NCI-H2171 treated with DMSO at 0.1 percent for 48 hours (cell line): Measurements from ENCODE around the gene ARHGAP10.

Experiments used
- DNase-seq: peaks from one replicate; lab custom pipeline; 2025; lab: John Stamatoyannopoulos, UW

ARHGAP10 gene

DNA sequence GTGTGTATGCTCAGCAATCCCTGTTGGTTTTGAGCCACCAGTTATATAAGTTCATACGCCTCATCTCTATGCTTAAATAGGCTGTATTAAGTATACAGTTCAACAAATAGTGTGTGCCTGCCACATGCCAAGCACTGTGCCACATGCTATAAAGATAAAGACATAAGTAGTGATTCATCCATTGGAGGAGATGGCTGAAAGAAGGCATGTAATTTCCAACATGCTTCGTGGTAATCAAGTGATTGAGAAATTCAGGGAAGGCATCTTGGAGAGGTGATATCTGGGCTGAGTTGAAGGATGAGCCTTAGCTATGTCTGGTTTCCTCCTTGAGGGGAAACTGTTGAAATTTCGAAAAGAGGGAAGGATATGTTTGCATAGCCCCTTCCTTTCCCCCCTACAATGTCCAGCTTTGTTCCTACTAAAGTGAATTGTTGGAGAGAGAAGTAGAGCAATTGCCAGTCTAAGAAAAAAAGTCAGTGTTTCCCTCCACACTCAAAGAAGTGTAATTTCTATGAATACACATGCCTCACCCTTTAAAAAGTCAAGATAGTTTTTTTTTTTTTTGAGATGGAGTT lies 96.5 kb downstream of the ARHGAP10 start:
- no peak for DNase-seq

DNA sequence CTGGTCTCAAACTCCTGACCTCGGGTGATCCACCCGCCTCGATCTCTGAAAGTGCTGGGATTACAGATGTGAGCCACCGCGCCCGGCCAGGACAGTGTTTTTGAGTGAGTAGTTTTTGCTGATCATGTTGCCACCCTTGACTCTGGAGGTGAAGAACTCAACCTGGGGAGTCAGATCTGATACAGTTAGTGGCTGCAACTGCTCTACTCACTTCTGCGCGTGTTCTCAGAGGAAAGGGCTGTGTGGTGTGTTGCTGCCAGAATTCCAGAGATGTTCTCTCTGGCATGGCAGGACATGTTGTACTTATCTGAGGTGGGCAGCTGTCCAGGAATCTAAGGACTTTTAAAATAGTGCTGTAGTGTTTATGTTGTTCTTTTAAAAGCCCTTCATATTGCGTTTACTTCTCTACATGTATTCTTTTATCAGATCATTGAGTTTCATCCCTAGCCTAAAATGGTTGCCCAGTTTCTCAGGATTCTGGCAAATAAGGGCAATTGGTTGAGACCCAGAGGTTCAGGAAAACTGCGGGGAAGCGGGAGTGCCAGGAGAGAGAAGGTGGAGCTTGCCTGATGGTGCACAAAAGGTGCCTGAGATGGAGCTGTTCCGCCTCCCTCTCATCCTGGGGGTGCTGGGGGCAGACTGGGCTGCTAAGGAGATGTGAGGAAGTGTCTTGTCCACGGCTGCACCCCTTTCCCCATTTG lies 97.7 kb downstream of the ARHGAP10 start:
- DNase-seq, result no peak

DNA sequence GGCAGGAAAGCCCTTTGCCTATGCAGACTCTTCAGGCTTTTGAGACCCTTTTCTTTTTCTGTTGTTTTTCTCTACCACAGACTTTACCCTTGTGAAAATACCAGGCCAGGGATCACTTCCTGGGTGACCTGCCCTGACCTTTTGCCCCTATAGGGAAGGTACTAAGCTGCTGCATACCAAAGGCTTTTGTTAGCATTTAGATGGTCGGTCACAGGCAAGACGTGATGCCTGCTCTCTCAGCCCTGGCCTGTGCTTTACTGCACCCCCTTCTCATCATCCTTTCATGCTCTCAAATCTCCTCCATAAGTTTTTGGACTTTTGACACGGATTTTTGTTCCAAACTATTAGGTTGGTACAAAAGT lies 98.2 kb downstream of the ARHGAP10 start:
- DNase-seq, result no peak

DNA sequence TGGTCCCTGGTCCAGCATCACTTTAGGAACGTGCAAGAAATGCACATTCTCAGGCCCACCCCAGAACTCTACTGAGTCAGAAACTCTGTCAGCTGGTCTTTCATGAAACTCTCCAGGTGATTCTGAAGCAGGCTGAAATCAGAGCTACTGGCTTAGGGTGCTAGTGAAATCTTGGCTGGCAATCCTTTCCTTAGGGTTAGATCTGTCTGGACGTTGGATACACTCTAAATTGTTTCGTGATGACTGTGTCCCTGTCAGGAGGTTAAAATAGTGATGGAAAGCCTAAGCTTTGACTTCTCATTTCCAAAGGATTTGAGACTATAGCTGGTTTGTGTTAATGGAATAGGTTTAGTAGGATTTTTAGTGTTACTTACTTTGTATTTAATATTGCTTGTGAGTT lies 99.1 kb downstream of the ARHGAP10 start:
- DNase-seq, result no peak

DNA sequence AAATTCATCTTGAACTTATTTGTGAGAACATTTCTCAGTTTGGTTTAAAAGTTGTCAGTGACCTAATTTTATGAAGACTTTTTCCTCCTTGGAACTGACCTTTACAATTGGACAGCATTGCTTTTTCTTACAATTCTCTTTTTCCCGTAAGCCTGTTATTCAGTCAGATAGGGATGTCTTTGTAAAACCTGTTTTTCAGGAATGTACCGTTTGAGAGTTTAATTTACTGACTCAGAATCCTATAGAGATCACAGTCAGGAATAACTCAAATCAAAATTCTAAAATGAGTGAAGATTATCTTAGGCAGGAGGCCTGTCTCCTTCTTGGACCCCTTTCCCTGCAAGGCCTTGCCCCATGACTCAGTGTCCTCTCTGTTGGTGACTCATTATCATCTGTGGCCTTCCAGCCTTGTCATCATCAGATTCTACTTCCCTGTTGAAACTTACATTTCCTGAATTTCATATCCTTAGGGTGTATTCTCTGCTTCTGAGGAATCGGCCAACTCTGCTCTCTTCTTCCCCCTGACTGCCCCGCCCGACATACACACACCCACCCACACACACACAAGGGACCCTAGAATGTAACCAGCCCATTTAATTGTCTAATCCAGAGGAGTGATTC lies 99.8 kb downstream of the ARHGAP10 start:
- no peak for DNase-seq

DNA sequence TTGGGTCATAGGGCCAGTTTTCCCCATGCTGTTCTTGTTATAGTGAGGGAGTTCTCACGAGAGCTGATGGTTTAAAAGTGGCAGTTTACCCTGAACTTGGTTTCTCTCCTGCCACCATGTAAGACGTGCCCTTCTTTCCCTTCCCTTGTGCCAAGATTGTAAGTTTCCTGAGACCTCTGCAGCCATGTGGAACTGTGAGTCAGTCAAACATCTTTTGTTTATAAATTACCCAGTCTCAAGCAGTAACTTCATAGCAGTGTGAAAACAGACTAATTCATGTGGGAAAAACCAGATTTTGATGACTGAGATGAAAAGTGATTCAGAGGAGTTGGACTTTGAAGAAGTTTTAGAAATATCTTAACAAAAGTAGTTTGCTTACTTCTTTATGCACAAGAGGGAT lies 101.4 kb downstream of the ARHGAP10 start:
- DNase-seq, result no peak

DNA sequence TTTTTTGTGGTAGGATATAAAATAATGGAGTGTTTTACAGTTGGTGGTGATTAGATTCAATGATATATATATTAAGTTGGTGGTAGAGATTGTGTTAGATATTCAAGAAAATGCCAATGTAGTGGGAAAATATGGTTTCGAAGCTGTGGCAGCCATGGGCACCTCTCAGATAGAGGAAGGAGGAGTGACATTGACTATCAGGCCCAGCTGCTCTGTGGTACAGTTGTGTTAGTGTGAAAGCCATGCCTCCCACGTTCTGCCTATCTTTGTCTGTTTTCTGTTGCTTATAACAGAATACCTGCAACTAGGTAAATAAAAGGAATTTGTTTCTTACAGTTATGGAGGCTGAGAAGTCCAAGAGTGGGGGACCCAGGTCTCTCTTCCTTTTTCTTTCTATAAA lies 101.9 kb downstream of the ARHGAP10 start:
- DNase-seq, result no peak

DNA sequence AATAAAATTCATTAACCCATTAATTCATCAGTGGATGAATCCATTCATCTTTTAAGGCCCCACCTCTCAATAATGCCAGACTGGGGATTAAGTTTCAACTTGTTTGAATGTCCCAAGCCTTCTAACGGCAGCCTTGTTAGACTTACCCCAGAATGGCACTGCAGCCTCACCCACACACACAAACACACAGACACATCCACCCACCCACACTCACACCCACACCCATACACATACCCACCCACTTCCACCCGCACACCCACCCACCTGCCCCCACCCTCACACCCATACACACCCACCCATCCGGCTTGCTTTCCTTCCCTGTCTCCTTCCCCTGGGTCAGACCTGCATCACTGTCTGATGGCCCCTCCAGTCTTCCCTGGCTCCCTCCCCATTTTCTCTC lies 102.6 kb downstream of the ARHGAP10 start:
- no peak for DNase-seq

DNA sequence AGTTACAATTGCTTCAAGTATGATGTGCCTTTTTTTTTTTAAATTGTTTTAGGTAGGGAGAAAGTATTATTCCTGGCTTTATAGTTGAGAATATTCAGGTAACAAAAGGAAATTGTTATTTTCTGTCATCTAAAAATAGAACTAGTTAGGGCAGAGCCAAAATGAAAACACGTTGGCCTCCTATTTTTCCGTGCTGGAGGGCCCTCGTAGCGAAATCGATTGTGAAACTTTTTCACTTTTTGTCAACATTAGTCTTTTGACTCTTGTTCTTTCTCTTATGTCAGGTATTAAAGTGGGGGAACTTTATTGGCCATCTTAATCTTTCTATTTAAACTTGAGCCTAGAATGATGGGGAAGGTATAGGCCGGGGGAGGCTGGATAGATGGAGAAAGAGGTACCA lies 104.9 kb downstream of the ARHGAP10 start:
- no peak for DNase-seq

DNA sequence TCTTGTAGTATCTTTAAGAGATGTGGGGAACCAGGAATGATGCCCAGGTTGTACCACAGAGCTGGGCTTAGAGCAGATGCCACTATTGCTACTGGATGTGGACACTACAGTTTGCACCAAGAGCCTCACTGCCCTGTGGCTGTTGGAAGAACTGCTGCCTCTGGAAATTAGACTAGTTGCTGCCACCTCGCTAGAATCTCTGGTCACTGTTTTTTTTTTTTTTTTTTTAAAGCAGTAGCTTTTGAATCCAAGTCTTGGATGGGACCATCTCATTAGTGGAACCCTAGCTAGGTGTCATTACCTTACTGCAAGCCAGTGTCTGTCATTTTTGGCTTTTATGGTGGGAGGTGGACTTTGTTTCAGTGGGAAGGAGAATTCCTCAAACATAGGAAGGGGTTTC lies 105.5 kb downstream of the ARHGAP10 start:
- peak; percentile 21 for DNase-seq

DNA sequence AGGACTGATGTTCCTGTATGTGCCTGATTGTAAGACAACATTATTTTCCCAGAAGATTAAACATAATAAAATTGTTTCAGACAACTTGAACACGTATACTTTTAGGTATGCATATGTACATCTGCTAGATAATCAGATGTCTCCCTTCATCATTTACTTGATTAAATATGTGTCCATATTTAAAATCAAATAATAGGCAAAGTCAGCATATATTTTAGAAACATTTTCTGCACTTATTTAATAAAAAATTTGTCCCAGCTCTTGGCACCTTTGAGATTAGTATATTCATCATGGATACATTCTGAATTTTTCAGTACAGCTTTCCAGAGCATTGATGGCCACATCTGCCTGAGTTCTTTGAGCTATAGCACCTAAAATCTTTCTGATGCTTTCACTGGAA lies 106.0 kb downstream of the ARHGAP10 start:
- DNase-seq, result no peak

DNA sequence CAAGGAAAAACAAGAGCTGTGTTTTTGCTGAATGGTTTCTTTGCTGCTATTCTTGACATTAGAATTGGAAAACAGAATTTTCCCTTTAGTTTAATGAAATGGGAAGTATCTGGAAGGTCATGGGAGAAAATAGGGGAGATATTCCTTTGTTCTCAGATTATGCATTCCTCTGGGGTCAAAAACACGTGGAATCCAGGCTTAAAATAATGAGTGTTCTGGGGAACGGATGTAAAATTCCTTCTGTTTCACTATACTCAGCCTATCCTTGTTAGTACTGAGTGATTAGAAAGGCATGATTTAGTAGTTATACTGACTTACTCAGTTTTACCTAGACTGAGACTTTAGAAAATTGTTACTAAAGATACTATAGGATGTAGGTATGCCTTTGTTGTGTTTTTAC lies 107.3 kb downstream of the ARHGAP10 start:
- DNase-seq, result no peak

DNA sequence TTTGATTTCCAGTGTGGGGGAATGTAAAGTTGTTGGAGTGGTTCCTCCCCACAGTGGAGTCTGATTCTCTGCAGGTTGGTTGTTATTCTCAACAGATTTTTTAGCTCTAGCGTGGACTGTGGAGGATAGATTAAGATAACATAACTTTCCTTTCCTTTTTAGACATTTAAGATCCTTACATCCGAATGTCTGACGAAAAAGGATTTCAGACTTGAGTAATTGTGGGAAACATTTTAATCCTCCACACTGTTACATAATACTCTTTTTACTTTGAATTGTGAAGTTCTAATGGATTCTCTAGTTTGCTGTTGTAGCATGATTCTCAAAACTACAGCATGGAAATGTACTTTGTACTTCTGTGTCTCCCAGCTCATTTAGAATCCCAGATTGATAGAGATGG lies 107.8 kb downstream of the ARHGAP10 start:
- DNase-seq, result no peak

DNA sequence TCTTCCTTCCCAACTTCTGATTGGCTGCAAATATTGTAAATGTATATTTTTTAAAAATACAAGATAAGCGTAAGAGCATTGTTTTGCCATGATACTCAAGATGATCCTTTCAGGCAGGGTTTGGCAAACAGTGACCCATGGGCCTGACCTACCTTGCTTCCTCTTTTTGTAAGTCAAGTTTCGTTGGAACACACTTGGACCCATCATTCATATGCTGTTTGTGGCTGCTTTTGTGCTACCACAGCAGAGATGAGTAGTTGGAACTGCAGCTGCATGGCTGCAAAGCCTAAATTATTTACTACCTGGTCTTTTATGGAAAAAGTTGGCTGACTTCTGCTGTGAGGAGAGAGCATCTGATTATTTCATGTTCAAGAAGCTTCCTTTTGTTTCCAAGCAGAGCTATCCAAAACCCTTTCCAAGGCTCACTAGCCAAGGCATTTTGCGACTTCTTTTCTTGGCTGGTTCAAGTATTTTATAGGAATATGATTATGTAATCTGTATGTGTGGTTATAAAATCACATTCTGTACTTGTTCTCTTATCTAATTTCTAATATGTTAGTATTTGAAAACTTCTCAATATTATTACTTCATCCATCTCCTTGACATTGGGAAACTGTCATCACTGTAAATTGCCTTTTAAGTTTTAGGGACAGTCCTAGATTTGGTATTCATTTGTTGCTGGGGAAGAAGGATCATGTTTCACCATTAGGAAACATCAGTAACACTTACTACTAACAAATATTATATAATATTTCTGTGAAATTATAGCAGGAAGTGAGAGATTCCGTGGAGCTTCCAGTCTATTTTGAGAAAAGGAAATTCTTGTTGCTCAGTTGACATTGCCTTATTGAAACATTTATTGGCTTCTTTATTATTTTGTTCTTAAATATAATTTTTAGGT lies 109.2 kb downstream of the ARHGAP10 start:
- DNase-seq, result no peak

DNA sequence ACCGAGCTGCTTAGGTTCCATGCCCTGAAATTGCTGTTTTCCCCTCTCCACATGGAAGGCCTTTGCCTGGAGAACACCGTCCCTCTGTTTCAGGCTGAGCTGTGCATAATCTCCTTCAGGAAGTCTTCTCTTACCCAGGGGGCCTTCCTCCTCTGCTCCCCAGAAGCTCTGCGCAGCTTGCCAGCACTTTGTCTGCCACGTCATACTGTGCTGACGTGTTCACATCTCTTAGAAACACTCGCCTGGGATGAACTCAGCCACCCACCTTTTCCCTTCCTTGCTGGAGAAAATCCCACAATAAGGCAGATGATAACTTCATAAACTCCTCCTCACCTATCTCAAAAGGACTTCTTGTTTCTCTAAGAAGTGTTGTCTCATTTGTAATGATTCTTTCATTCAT lies 110.7 kb downstream of the ARHGAP10 start:
- DNase-seq, result no peak

DNA sequence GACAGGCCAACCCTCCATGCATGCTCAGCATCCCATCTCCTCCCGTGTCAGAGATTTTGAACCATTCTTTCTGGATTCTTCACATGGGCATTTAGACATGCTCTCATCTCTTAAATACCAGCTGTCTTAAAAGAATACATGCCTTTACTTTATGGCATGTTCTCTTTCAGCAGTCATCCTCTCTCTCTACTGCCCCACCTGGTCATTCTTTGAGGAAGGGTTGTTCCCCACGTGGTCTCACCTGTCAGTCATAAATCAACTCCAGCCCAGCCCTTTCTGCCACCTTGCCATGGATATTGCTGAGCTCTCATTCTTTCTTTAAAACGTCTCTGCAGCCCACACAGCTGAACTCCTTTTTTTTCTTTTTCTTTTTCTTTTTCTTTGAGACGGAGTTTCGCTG lies 111.3 kb downstream of the ARHGAP10 start:
- DNase-seq, result peak; percentile 19

DNA sequence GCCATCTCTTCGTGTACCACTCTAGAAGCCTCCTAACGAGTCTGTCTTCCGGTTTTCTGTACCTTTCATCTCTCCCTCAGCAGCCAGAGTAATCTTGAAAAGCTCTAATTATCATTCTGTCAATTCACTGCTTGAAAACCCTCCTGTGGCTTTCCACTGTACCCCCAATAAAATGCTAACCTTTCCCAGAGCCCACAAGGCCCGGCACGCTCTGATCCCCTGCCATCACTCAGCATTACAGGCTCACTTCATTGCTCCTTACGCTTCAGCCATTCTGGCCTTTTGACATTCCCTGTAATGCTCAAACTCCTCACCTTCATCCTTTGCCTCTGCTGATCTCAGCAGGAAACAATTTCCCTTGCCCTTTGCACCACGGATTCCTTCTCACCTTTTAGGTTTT lies 112.9 kb downstream of the ARHGAP10 start:
- no peak for DNase-seq

DNA sequence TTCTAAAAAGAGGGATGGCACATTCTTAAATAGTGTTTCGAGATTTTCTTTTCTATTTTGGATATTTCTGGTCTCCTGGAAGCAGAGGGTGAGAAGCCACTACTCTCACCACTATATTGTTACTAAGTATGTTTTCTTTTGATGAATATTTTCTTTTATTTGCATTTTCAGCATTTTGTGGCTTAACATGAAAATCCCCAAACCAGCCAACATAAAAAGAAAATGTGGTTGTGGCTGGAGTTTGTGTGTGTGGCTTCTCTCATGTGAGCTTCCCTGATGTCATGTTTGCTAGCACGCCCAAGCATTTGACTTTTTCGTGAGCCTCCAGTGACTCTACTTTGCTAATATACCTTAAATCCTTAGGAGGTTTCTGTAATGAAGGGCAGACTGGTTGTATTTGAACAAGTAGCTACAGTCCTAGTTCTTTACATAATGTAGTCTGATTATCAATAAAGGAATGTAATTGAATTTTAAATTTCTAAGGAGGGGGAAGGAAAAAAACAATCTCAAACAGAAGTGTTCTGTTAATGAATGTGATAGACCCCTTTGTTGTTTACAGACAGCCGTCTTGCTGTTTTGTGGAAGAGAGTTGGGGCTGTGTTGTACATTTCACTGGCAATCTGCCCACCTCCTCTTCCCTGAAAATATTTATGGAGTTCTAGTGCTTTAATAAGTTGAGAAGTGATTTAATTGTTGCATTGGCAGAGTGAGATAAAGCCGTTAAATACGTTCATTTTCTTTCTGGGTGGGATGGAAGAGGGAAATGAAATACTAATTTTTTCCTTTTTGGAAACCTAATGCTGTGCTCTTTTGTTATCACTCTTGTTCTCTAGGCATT lies 114.6 kb downstream of the ARHGAP10 start:
- DNase-seq, result peak; percentile 70

DNA sequence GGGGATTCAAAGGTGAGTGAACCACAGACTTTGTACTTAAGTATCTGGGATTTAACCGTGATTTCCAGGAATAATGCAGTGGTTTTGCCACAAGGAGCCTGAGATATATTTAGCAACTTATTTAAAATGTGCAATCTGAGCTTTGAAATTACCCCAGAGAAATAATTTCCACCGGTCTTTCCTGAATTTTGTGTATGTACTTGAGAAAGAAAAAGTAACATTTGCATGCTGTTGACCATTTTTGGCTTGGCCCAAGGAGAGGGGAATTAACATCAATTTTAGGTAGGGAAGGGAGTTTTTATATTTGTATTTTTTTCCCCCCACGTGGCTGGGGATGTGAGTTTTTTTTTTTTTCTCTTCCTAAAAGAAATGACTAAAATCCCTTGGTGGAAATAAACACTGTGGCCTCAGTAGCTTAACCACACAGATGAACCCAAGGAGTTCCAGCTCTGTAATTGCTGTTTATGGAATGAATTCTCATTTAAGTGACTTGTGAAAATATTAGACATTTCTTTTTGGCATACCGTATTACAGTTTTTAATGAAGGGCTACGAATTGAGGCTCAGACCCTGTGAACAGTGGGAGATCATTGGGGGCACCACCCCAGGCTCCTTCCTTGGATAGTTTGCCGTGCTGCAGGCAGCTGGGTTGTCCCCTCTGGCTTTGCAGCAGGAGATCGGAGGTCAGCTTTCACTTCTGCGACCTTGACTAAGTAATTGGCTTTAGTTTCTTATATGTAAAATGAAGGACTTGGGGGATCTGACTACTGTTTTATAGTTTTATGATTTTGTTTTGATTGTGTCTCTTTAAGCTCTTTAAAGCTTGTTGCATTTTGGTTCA lies 116.1 kb downstream of the ARHGAP10 start:
- DNase-seq, result no peak

DNA sequence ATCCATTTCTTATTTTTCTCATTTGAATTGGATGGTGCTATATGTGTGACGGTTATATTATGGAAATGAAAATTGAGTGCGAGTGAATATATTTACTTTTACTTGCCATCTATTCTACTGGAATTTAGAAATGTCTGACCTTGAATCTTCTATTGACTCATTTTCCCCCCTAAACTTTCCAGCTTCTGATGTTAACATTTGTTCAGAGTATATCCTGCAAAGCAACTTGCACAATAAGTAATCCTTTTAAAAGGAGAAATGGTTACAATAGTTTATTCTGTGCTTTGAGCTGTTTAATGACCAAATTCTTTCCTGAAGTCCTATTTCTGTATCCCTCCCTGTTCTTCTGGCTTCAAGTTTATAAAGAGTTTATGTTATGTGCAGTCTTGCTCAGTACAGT lies 116.7 kb downstream of the ARHGAP10 start:
- no peak for DNase-seq

DNA sequence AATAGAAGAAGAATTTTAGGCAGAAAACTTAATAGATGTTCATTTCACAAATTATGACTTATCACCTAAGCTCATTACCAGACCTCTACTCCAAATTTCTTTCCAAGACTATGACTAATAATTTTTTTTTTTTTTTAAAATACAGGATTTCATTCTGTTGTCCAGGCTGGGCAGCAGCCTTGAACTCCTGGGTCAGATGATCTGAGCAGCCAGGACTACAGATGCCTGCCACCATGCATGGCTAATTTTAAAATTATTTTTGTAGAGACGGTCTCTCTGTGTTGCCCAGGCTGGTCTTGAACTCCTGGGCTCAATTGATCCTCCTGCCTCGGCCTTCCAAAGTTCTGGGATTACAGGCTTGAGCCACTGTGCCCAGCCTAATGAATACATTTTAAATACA lies 119.2 kb downstream of the ARHGAP10 start:
- DNase-seq, result no peak
